Progenitor cell of endocrine pancreas (in vitro differentiated cells): Measurements from ENCODE around the gene PDIK1L. TPM values are rescaled to one million over a fixed set of nuclear protein-coding genes. Genes with fewer than 3 reads are reported as not detected.
"Not testable (repeated sequence)": the region's sequence is repeated elsewhere in the genome, so short reads cannot be mapped to it uniquely, and the experiment has no call there.

Experiments used
- DNase-seq: peaks from one replicate; pipeline ENCODE4 v3.0.0; 2021; ENCODE audit warnings: low spot score; ENCODE audit not compliant: unreplicated experiment
- H3K27ac Mint-ChIP-seq: 2 replicates; pipeline ENCODE4 v1.8.0; 2021; ENCODE audit warnings: mild to moderate bottlenecking, moderate library complexity, mixed read lengths
- H3K27me3 Mint-ChIP-seq: 2 replicates; pipeline ENCODE4 v1.8.0; 2021; ENCODE audit warnings: mixed read lengths
- H3K36me3 Mint-ChIP-seq: 2 replicates; pipeline ENCODE4 v1.8.0; 2022; ENCODE audit warnings: mixed read lengths; ENCODE audit not compliant: insufficient read depth
- H3K4me1 Mint-ChIP-seq: 2 replicates; pipeline ENCODE4 v1.8.0; 2021; ENCODE audit warnings: low read depth, mixed read lengths
- H3K4me3 Mint-ChIP-seq: 2 replicates; pipeline ENCODE4 v1.8.0; 2021; ENCODE audit warnings: low read depth, mild to moderate bottlenecking, moderate library complexity, mixed read lengths
- H3K9me3 Mint-ChIP-seq: 2 replicates; pipeline ENCODE4 v1.8.0; 2021; ENCODE audit warnings: low read depth, mixed read lengths
- total RNA-seq: library from RNA; stranded (reverse); gene quantifications from 2 replicates; pipeline ENCODE4 v1.2.1, GENCODE V29; 2021
- TF ChIP-seq, protein P1 (sequence below): fragments of 200-600 bp; sonication (generic); IDR thresholded peaks from one replicate; pipeline ENCODE4 v1.5.0; 2021; ENCODE audit warnings: antibody characterized with exemption, mild to moderate bottlenecking; ENCODE audit not compliant: unreplicated experiment

The PDIK1L gene
- total RNA-seq, 1 donor from 2014 or later = 15.2 TPM

DNA sequence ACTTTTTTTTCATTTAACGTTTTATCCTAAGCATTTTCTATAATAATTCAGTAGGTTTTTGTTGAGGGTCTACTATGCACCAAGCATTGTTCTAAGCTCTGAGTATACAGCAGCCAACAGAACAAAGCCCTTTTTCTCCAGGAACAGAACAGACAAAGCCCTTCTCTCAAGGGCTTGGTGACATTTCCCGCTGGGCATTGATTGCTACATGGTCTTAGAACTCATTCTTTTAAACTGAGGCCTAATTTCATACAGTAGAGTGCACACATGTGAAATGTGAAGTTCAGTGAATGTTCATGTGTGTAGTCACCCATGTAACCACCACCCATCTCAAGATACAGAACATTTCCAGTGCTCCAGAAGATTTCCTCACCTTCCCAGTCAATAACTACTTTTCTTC is 15.2 kb upstream of the PDIK1L start:
- Mint-ChIP-seq H3K4me3 (no peak overlapping the region), H3K9me3 (no peaks in the 10 kb centered on the region), H3K27ac (no peak overlapping the region), H3K4me1 (peaks cover 27% of the 10 kb centered on the region), H3K27me3 (no peaks in the 10 kb centered on the region), H3K36me3 (no peaks in the 10 kb centered on the region)
- TF ChIP-seq, protein P1, sequence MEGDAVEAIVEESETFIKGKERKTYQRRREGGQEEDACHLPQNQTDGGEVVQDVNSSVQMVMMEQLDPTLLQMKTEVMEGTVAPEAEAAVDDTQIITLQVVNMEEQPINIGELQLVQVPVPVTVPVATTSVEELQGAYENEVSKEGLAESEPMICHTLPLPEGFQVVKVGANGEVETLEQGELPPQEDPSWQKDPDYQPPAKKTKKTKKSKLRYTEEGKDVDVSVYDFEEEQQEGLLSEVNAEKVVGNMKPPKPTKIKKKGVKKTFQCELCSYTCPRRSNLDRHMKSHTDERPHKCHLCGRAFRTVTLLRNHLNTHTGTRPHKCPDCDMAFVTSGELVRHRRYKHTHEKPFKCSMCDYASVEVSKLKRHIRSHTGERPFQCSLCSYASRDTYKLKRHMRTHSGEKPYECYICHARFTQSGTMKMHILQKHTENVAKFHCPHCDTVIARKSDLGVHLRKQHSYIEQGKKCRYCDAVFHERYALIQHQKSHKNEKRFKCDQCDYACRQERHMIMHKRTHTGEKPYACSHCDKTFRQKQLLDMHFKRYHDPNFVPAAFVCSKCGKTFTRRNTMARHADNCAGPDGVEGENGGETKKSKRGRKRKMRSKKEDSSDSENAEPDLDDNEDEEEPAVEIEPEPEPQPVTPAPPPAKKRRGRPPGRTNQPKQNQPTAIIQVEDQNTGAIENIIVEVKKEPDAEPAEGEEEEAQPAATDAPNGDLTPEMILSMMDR = no peak
- no peak for DNase-seq

DNA sequence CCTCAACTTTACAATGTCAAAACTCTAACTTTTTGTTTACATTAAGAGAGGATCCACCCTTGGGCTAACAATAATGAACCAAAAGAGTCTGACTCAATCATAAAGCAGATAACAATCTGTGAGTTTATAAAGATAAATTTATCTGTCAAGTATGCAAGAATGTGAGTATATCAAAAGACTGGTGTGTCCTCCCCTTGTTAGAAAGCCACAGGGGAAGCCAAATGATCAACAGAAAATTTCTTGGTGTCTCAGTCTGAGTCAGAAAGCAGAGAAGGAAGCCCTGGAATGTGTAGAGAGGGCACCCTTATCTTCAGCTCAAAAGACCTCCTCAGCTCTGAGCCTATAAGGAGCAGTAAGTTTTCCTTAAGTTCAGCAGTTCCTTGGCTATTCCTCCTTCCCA is 13.9 kb upstream of the PDIK1L start:
- H3K4me1 Mint-ChIP-seq = peaks cover 28% of the 10 kb centered on the region
- no peak overlapping the region for H3K4me3 Mint-ChIP-seq
- TF ChIP-seq, protein P1 = no peak
- H3K27ac Mint-ChIP-seq = no peak overlapping the region
- H3K27me3 Mint-ChIP-seq = peaks cover 2% of the 10 kb centered on the region
- no peaks in the 10 kb centered on the region for H3K9me3 Mint-ChIP-seq
- no peaks in the 10 kb centered on the region for H3K36me3 Mint-ChIP-seq
- DNase-seq = no peak

DNA sequence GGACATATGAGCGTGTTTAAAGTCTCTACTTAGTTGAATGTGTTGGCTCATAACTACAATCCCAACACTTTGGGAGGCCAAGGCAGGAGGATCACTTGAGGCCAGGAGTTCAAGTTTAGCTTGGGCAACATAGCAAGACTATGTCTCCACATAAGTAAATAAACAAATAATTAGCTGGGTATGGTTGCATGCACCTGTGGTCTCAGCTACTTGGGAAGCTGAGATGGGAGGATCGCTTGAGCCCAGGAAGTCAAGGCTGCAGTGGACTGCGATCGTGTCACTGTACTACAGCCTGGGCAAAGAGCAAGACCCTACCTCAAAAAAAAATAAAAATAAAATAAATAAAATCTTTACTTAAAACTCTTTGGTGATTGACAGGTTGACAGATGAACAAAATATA is 13.0 kb upstream of the PDIK1L start:
- Mint-ChIP-seq H3K36me3 (no peaks in the 10 kb centered on the region), H3K27ac (no peak overlapping the region)
- TF ChIP-seq, protein P1 = no peak

DNA sequence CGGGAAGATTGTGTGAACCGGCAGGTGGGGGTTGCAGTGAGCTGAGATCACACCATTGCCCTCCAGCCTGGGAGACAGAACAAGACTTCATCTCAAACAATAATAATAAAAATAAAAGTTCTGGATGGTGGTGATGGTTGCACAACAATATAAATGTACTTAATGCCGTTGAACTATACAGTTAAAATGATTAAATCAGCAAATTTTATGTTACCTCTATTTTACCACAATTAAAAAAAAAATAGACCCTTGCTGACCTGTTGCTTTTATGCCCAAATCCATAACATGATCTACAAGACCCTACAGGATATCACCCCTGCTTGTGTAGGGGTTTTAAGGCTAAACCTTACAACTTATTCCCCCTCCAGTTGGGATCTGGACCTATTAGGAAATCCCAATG is 11.8 kb upstream of the PDIK1L start:
- no peaks in the 10 kb centered on the region for H3K36me3 Mint-ChIP-seq
- peaks cover 3% of the 10 kb centered on the region for H3K27me3 Mint-ChIP-seq
- H3K4me1 Mint-ChIP-seq = peaks cover 14% of the 10 kb centered on the region
- no peak for DNase-seq
- H3K9me3 Mint-ChIP-seq = no peaks in the 10 kb centered on the region
- TF ChIP-seq, protein P1 = no peak
- no peak overlapping the region for H3K27ac Mint-ChIP-seq
- no peak overlapping the region for H3K4me3 Mint-ChIP-seq

More for the DNA sequence above, 13.0 kb upstream of the PDIK1L start:
- Mint-ChIP-seq H3K4me3 (no peak overlapping the region), H3K27me3 (peaks cover 3% of the 10 kb centered on the region), H3K4me1 (peaks cover 23% of the 10 kb centered on the region), H3K9me3 (no peaks in the 10 kb centered on the region)
- no peak for DNase-seq

DNA sequence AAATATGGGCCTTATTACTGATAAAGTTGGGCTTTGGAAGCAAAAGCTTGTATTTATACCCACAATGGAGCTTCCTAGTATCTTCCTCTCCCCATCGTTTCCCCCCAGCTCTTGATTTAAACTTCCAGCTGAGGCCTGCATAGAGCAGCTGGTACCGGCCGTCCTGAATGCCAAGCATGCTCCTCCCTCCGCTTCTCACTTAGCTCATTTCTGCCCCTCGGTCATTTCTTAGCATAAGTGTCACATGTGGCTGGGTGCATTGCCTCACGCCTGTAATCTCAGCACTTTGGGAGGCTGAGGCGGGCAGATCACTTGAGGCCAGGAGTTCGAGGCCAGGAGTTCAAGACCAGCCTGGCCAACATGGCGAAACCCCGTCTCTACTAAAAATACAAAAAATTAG is 11.4 kb upstream of the PDIK1L start:
- H3K27ac Mint-ChIP-seq, H3K36me3 Mint-ChIP-seq, H3K27me3 Mint-ChIP-seq, H3K4me3 Mint-ChIP-seq, DNase-seq, H3K9me3 Mint-ChIP-seq: not testable (repeated sequence)
- peaks cover 17% of the 10 kb centered on the region for H3K4me1 Mint-ChIP-seq

DNA sequence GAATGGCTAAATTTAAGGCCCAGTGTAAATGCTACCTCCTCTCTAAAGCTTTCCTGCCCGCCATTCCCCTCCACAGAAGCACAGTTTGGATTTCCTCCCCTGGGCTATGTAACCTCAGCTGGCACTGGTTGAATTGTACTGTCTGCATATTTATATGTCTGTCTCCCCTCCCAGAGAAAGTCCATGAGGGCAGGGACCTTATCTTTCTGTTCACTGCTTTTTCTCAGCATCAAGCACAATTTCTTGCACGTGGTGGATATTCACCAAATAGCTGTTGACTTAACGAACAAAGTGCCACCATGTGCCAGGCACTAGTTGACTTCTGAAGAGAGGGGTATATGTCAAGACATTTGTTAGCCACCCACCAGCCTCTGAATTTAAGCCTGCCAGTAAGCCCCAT is 9.5 kb upstream of the PDIK1L start:
- peaks cover 3% of the 10 kb centered on the region for H3K27me3 Mint-ChIP-seq
- peaks cover 17% of the 10 kb centered on the region for H3K4me1 Mint-ChIP-seq
- TF ChIP-seq, protein P1 = no peak
- no peak for DNase-seq
- no peaks in the 10 kb centered on the region for H3K9me3 Mint-ChIP-seq
- no peak overlapping the region for H3K27ac Mint-ChIP-seq
- H3K4me3 Mint-ChIP-seq = no peak overlapping the region
- H3K36me3 Mint-ChIP-seq = no peaks in the 10 kb centered on the region
